Activated CD4-positive, alpha-beta T cell treated with anti-CD3 and anti-CD28 coated beads for 1 hour (primary cell): ENCODE results near the gene KRTAP2-4.

ENCODE experiments used
- DNase-seq: peaks from one replicate; pipeline ENCODE4 v3.0.0-alpha.2; 2020

The KRTAP2-4 gene

GRCh38 chr17:41029633-41030245, 35.9 kb downstream of the KRTAP2-4 start, which contains the start of gene KRTAP1-4:
Gene KRTAP1-4, minus strand, starts transcription at chr17:41030195. Its CDS starts 117 bp downstream, at chr17:41030078.
- no peak for DNase-seq

- DNase-seq: no peak
These were observed 38.8 kb downstream of the KRTAP2-4 start, which contains the start of gene KRTAP1-5 for GRCh38 chr17:41026715-41027471. Gene KRTAP1-5, minus strand, starts transcription at chr17:41027208. Its CDS starts 53 bp downstream, at chr17:41027155.

GRCh38 chr17:41024697-41025096, 41.0 kb downstream of the KRTAP2-4 start:
- DNase-seq: no peak

- no peak for DNase-seq
These were observed 45.3 kb downstream of the KRTAP2-4 start for GRCh38 chr17:41020336-41020735.

- no peak for DNase-seq
These were observed 46.3 kb downstream of the KRTAP2-4 start for GRCh38 chr17:41019415-41019814.

GRCh38 chr17:41018541-41018940, 47.1 kb downstream of the KRTAP2-4 start:
- DNase-seq: no peak

- DNase-seq: no peak
These were observed 49.0 kb downstream of the KRTAP2-4 start for GRCh38 chr17:41016578-41017215.

- no peak for DNase-seq
These were observed 50.2 kb downstream of the KRTAP2-4 start for GRCh38 chr17:41015454-41015853.
